CD14-positive monocyte (primary cell): ENCODE data around the gene METTL25B. TPM values are rescaled to one million over a fixed set of nuclear protein-coding genes. Genes with fewer than 3 reads are reported as not detected.
A peak's percentile ranks its signal among the peaks of the same experiment; 100 is the strongest.

Source experiments
- DNase-seq, 3 donors: peaks; one replicate each; pipeline ENCODE4 v3.0.0-alpha.2; 2011 to 2022
- H2AFZ ChIP-seq: 2 replicates; pipeline ENCODE4 v1.6.0; 2012; ENCODE audit warnings: mild to moderate bottlenecking, low read depth, low read length, inconsistent platforms; ENCODE audit not compliant: insufficient read depth, poor library complexity, severe bottlenecking
- H3K27ac ChIP-seq, 2 donors: 1 replicate in 1 of 2; 2 replicates in 1 of 2; pipeline ENCODE4 v1.5.1; 2012 to 2013; ENCODE audit warnings: low read length in 2 of 2, control low read depth in 1 of 2, inconsistent platforms in 1 of 2, low read depth in 1 of 2, mild to moderate bottlenecking in 1 of 2
- H3K27me3 ChIP-seq, 2 donors: one replicate each; pipeline versions ENCODE4 v1.6.0 to v1.6.1; 2011 to 2013; ENCODE audit warnings: low read length in 2 of 2; ENCODE audit not compliant: control insufficient read depth in 2 of 2, insufficient read depth in 2 of 2
- H3K36me3 ChIP-seq, 2 donors: replicated peaks in 1 of 2; 1 replicate in 1 of 2; 2 replicates in 1 of 2; pipeline versions ENCODE4 v1.5.1 to v1.6.1; 2012 to 2013; ENCODE audit warnings: low read length in 2 of 2, control low read depth in 1 of 2, inconsistent platforms in 1 of 2, mild to moderate bottlenecking in 1 of 2; ENCODE audit not compliant: insufficient read depth in 2 of 2, control insufficient read depth in 1 of 2
- H3K4me1 ChIP-seq, 2 donors: 1 replicate in 1 of 2; 2 replicates in 1 of 2; pipeline versions ENCODE4 v1.5.1 to v1.6.1; 2012 to 2013; ENCODE audit warnings: low read length in 2 of 2, control low read depth in 1 of 2, inconsistent platforms in 1 of 2, mild to moderate bottlenecking in 1 of 2, moderate library complexity in 1 of 2; ENCODE audit not compliant: insufficient read depth in 2 of 2, control insufficient read depth in 1 of 2
- H3K4me2 ChIP-seq: replicated peaks from 2 replicates; pipeline ENCODE3; 2012; ENCODE audit warnings: low read length, moderate library complexity, mild to moderate bottlenecking; ENCODE audit not compliant: poor library complexity, severe bottlenecking; ENCODE audit errors: extremely low read depth
- H3K4me3 ChIP-seq, 3 experiments: fragments of 200-600 bp in 1 of 3; sonication (generic) in 1 of 3; replicated peaks in 1 of 3; 1 replicate in 2 of 3; 2 replicates in 1 of 3; pipeline ENCODE4 v1.5.1; 2011 to 2013; ENCODE audit warnings: low read length in 3 of 3, mild to moderate bottlenecking in 3 of 3, control low read depth in 2 of 3, low read depth in 2 of 3, inconsistent platforms in 1 of 3, moderate library complexity in 1 of 3
- H3K79me2 ChIP-seq: 2 replicates; pipeline ENCODE4 v1.6.0; 2012; ENCODE audit warnings: mild to moderate bottlenecking, control low read depth, inconsistent platforms, low read length, moderate library complexity; ENCODE audit not compliant: insufficient read depth
- H3K9ac ChIP-seq: 2 replicates; pipeline ENCODE4 v1.6.0; 2017; ENCODE audit warnings: low read length, mild to moderate bottlenecking; ENCODE audit not compliant: insufficient read depth, poor library complexity, severe bottlenecking
- H3K9me3 ChIP-seq, 2 donors: replicated peaks in 1 of 2; 1 replicate in 1 of 2; 2 replicates in 1 of 2; pipeline versions ENCODE4 v1.5.1 to v1.6.1; 2012 to 2013; ENCODE audit warnings: low read length in 2 of 2, control low read depth in 1 of 2; ENCODE audit not compliant: control insufficient read depth in 1 of 2, insufficient read depth in 1 of 2
- H4K20me1 ChIP-seq: 2 replicates; pipeline ENCODE4 v1.6.0; 2012; ENCODE audit warnings: mild to moderate bottlenecking, low read length, control low read depth, moderate library complexity; ENCODE audit not compliant: insufficient read depth
- H3K27ac Mint-ChIP-seq, 7 donors: one replicate each; pipeline ENCODE4 v1.8.0; 2020; ENCODE audit warnings: mild to moderate bottlenecking in 7 of 7, mixed read lengths in 7 of 7, moderate library complexity in 6 of 7, inconsistent platforms in 2 of 7
- H3K27me3 Mint-ChIP-seq, 3 donors: one replicate each; pipeline ENCODE4 v1.8.0; 2021 to 2022; ENCODE audit warnings: low read depth in 3 of 3, mild to moderate bottlenecking in 3 of 3, mixed read lengths in 3 of 3, moderate library complexity in 3 of 3, inconsistent platforms in 1 of 3
- H3K36me3 Mint-ChIP-seq, 2 donors: one replicate each; pipeline ENCODE4 v1.8.0; 2020; ENCODE audit warnings: mixed read lengths in 2 of 2, inconsistent platforms in 1 of 2, mild to moderate bottlenecking in 1 of 2
- H3K4me1 Mint-ChIP-seq: one replicate; pipeline ENCODE4 v1.8.0; 2020; ENCODE audit warnings: mild to moderate bottlenecking, mixed read lengths
- H3K4me3 Mint-ChIP-seq, 2 donors: one replicate each; pipeline ENCODE4 v1.8.0; 2020; ENCODE audit warnings: mild to moderate bottlenecking in 2 of 2, mixed read lengths in 2 of 2, moderate library complexity in 1 of 2
- H3K9me3 Mint-ChIP-seq, 7 donors: one replicate each; pipeline ENCODE4 v1.8.0; 2020 to 2022; ENCODE audit warnings: mixed read lengths in 7 of 7, mild to moderate bottlenecking in 6 of 7, moderate library complexity in 6 of 7, inconsistent platforms in 2 of 7
- CTCF ChIP-seq: fragments of 200-600 bp; IDR thresholded peaks from one replicate; pipeline ENCODE4 v1.8.0; 2022; ENCODE audit warnings: antibody characterized with exemption, mild to moderate bottlenecking
- whole genome bisulfite sequencing: methylation state at CpG from one replicate; pipeline ENCODE4 v1.1.5; 2013; ENCODE audit warnings: missing lambda C conversion rate; ENCODE audit not compliant: insufficient coverage; 5-methylcytosine and 5-hydroxymethylcytosine counted together
- intact Hi-C, 2 donors: fragments of 100-400 bp; cut with micrococcal nuclease; formaldehyde crosslinking; loops; one replicate each; pipeline versions ENCODE4 v1.15.0 to v1.15.1; 2023
- polyA plus RNA-seq, 3 donors: library from polyadenylated mRNA; depleted of rRNA in 1 of 3; unstranded in 2 of 3; stranded (reverse) in 1 of 3; fragments of 300-500 nt in 2 of 3; fragments of >200 nt in 1 of 3; fragmentation: Illumina TruSeq in 2 of 3; gene quantifications; 1 replicate in 2 of 3; 2 replicates in 1 of 3; pipeline ENCODE4 v1.2.3, GENCODE V29; 2012 to 2021

Gene METTL25B
- polyA plus RNA-seq, 3 donors, result 4.6 to 49.3 (median 4.8) TPM

- no peak overlapping the region for H3K4me2 ChIP-seq
- H3K9ac ChIP-seq, result no peak overlapping the region
- peaks cover 41% of the 10 kb centered on the region for H4K20me1 ChIP-seq
- H3K9me3 ChIP-seq, result no peaks in the 10 kb centered on the region
- H3K4me3 ChIP-seq, result no peak overlapping the region
- peaks cover 30 to 35% of the 10 kb centered on the region in 2 donors for H3K36me3 ChIP-seq
- Mint-ChIP-seq H3K4me1 (peaks cover 63% of the 10 kb centered on the region), H3K27me3 (peaks cover 0 to 3% (median 2%) of the 10 kb centered on the region in 3 donors), H3K36me3 (peaks cover 28 to 41% of the 10 kb centered on the region in 2 donors), H3K4me3 (no peak overlapping the region), H3K9me3 (peaks cover 0 to 2% (median 0%) of the 10 kb centered on the region in 7 donors), H3K27ac (peak overlapping the region; percentile 37 to 96 (median 89))
- intact Hi-C loops, result loop anchor here in 1 of 2 donors (5.0 kb wide), 1 partner anchor 243 kb away; the partner anchor contains the start of gene MEF2D
- peaks cover 60 to 70% of the 10 kb centered on the region in 2 donors for H3K4me1 ChIP-seq
- DNase-seq, result no peak
- 47% methylated on average over 6 of the region's 14 CpGs for WGBS
- peak overlapping the region; percentile 22 to 81 for H3K27ac ChIP-seq
- H2AFZ ChIP-seq, result no peak overlapping the region
- no peak for TF ChIP-seq CTCF
- peaks cover 74% of the 10 kb centered on the region for H3K79me2 ChIP-seq
- H3K27me3 ChIP-seq, result no peaks in the 10 kb centered on the region
Measured at GRCh38 chr1:156744786-156745419, 16.6 kb downstream of the METTL25B start.

GRCh38 chr1:156745881-156746280 lies 17.6 kb downstream of the METTL25B start:
- Histone ChIP-seq H3K27me3 (no peaks in the 10 kb centered on the region), H2AFZ (no peak overlapping the region), H3K9me3 (no peaks in the 10 kb centered on the region), H3K27ac (peak overlapping the region; percentile 81 to 89), H3K9ac (no peak overlapping the region), H3K4me2 (peak overlapping the region; percentile 91), H4K20me1 (peaks cover 45% of the 10 kb centered on the region), H3K4me3 (peak overlapping the region in 1 of 3 experiments; percentile 84), H3K4me1 (peaks cover 59 to 71% of the 10 kb centered on the region in 2 donors), H3K79me2 (peaks cover 74% of the 10 kb centered on the region), H3K36me3 (peaks cover 30 to 35% of the 10 kb centered on the region in 2 donors)
- Mint-ChIP-seq H3K36me3 (peaks cover 28 to 41% of the 10 kb centered on the region in 2 donors), H3K27ac (peak overlapping the region; percentile 91 to 96 (median 95)), H3K4me3 (peak overlapping the region in 1 of 2 donors; percentile 14), H3K27me3 (peaks cover 0 to 3% (median 2%) of the 10 kb centered on the region in 3 donors), H3K4me1 (peaks cover 64% of the 10 kb centered on the region), H3K9me3 (peaks cover 0 to 2% (median 0%) of the 10 kb centered on the region in 7 donors)
- WGBS, result 6% methylated on average over 2 of the region's 3 CpGs
- DNase-seq, result peak in 2 of 3 donors; percentile 45 to 50
- intact Hi-C loops, result loop anchor here in 1 of 2 donors (5.0 kb wide), 1 partner anchor 244 kb away; the partner anchor contains the start of gene MEF2D
- no peak for TF ChIP-seq CTCF
